GM20000 (cell line): ENCODE results near the gene TSPAN11.

Experiments used
- DNase-seq: peaks from one replicate; pipeline ENCODE4 v3.0.0; 2012; ENCODE audit warnings: low spot score
- CTCF ChIP-seq: IDR thresholded peaks from 2 replicates; pipeline ENCODE4 v1.5.1; 2012; ENCODE audit warnings: mild to moderate bottlenecking, control low read depth; ENCODE audit errors: extremely low read depth, missing control alignments

The TSPAN11 gene

GRCh38 chr12:30979371-30980259 lies 53.1 kb downstream of the TSPAN11 start:
- DNase-seq: no peak
- TF ChIP-seq CTCF: no peak

DNA sequence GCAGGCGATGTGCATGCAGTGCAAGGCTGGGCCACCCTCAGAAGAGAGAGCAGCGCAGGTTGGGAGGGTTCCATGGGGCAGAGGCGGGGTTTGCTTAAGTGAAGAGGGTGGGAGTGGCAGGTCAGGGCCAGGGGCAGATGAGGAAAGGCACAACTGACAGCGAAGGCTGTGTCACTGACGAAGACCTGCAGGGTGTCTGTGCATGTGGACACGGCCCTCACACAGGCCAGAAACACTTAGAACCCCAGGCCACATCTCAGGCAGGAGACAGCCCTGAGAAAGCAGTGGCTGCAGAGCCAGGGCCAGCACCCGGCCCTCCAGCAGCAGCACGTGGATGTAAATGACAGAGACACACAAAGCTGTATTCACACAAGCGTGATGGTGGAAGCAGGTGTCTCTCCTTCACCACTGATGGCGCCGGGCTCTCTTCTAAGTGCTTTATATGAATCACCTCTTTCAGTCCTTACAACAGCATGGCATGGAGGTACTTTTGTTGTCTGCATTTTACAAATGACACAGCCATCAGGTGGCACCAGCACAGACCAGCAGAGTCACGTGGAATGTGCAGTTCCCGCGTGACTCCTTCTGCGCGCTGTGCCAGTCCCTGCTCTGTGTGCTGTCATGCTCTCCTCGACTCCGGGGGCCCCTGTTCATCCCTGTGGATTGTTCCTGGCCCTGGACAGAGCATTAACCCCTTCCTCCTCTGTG lies 54.6 kb downstream of the TSPAN11 start:
- no peak for TF ChIP-seq CTCF
- DNase-seq: no peak

DNA sequence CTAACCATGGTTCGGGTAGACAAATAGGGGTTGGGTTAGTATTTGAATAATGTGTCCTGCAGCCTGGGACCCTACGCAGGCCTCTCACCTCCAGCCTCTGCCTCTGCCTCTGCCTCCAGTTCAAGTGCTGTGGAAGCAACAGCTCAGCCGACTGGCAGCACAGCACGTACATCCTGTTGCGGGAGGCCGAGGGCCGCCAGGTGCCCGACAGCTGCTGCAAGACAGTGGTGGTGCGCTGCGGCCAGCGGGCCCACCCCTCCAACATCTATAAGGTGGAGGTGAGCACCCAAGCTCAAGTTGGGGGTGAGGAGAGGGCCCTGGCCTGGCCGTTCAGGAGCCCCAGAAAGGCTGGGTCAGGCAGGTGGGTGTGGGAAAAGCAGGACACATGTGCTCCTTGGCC lies 55.9 kb downstream of the TSPAN11 start:
- no peak for DNase-seq
- no peak for TF ChIP-seq CTCF

DNA sequence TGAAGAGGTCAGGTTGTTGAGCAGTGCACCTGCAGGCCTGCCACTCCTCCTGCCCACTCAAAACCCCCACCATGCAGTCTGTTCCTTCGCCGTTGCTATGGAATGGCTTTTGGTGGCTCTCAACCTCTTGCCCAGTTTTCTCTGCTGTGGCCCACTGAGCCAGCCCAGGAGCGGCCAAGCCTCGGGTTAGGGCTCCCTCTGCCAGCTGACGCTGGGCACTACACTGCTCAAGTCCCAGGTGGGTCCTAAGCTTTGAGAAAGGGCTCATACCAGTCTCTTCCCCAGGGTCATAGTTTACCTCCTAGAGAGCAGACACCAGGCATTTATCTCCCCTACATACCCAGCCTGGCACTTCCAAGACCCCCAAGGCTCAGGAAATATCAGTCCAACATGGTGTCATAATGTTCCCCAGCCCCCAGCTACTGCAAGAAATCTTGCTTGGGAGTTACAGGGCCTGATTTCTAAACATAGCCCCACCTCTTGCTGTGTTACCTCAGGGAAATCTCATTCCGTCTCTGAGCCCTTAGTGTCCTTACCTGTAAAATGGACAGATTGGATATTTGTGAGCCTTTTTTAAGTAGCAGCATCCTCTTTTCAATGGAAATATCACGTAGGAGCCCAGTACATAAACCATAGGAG lies 59.4 kb downstream of the TSPAN11 start:
- peak; percentile 43 for TF ChIP-seq CTCF

DNA sequence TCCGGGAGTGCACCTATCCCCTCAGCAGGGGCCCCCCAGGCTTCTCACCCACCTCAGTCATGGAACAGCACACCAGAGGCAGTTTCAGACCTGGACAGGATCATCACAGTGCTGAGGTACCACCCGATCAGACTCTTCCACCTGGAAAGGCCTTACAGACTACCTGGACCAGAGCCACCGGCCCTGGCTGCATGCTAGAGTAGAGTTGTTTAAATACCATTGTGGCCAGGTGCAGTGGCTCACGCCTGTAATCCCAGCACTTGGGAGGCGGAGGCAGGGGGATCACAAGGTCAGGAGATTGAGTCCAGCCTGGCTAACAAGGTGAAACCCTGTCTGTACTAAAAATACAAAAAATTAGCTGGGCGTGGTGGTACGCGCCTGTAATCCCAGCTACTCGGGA lies 61.5 kb downstream of the TSPAN11 start:
- no peak for TF ChIP-seq CTCF
- DNase-seq: no peak

More for the DNA sequence above, 59.4 kb downstream of the TSPAN11 start:
- peak; percentile 74 for DNase-seq

GRCh38 chr12:30988646-30989286 lies 62.2 kb downstream of the TSPAN11 start:
- DNase-seq: no peak
- no peak for TF ChIP-seq CTCF
